Effector CD8-positive, alpha-beta T cell (primary cell): Measurements from ENCODE around the gene NABP1.

ENCODE experiments used
- DNase-seq: peaks from one replicate; lab custom pipeline; 2025; lab: John Stamatoyannopoulos, UW

NABP1 gene

DNA sequence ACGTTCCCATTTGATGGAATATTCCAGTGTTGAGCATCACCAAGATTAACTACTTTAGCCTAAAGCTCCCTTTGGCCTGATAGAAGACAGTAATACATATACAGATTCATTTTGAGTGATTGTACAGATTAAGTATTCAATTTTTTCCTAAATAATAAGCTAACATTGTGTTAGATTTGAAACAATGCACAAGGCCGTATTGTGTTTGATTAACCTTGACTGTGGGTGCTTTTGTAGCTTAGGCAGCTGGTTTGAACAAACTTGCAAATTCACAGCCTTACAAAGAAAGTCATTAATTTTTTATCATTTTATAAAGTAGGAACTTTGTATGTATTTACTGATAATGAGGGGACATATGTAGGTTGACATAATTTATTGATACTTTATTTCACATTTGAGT is 29.6 kb downstream of the NABP1 start:
- DNase-seq, result no peak

DNA sequence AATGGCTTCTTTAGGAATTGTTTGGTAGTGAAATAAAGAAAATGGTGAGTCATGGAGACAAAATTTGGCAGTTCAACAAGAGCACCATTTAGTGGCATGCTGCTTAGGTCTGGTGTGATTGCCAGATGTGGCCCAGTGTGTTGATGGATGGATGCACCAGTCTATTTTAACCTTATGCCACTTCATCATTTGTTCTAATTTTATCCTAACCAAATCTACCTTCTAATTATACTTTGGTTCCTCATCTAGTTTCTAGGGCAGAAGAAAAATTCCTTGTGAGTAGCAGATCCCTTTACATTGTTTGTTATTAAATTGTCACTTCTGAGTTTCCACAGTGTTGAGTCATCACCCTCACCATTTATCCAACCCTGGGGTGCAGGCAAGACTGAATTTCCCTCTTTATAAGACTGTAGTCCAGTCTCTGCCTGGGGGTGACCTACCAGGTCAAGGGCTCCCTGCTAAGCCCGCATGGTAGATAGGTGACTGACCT is 32.5 kb downstream of the NABP1 start:
- DNase-seq, result no peak

DNA sequence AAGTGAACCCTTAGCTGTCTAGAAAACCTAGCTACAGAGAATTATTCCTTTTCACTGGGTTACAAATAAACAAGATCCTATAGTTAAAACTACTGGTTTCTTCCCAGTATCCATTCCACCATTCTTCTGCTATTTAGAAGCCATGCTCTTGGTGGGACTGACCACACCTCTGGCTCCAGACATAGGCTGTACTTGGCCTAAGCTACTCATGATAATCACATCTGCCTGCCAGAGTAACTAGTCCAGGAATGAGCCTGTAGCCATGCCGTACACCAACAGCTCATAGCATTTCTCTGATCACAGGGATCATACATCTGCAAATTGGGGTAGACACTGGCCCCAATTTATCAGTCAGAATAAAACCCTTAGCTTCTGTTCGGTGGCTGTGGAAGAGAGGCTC is 33.7 kb downstream of the NABP1 start:
- DNase-seq, result no peak

DNA sequence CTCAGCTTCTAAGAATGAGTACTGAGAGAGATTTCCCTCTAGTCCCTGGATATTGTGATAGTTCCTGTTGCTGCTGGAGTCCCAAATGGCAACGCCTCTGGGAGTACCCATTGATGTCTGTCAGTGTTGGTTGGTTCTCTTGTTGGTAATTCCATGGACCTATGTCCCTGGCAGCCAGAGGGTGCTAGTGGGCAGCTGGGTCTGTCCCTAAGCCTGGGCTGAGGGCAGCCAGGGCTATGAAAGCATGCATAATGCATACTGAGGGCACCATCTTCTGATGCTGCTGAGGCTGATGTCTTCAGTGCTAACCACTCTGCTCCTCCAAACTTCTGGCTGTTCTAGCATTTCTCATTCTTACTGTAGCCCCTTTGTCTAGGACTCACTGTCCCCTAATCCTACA is 35.9 kb downstream of the NABP1 start:
- DNase-seq, result no peak

DNA sequence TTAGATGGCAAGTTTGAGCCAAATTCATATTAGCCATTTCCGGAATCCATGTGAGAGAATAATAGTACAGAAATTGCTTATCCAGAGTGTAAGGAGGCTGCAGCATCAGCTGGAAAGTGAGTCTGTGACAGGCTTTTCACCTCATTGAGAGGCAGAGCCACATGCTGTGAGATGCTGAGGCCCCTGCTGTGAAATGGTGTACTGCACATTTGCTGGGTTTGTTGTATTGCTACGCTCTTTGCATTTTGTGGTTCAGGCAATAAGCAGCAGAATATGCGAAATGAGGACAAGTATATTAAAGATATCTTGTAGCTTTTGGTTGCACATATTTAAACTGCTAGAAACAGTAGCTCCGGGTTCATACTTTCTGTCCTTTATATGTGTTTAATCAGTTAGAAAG is 37.0 kb downstream of the NABP1 start:
- DNase-seq, result no peak

DNA sequence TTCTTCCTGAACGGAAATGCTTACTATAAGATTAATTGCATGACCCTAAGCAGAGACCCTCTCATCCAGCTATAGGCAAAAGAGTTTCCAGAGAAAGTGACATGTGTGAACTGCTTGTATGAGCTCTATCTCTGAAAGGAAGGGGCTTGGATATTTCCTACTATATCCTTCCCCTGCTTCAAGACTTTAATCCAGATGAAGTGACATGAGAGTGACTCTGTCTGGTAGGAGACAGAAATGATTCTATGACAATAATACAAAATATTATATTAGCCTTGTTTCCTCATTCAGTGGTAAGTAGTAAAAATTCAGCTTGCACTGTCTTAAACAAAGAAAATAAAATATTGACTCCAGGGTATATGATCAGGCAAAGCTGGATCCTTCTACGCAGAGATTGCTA is 37.5 kb downstream of the NABP1 start:
- DNase-seq, result no peak

DNA sequence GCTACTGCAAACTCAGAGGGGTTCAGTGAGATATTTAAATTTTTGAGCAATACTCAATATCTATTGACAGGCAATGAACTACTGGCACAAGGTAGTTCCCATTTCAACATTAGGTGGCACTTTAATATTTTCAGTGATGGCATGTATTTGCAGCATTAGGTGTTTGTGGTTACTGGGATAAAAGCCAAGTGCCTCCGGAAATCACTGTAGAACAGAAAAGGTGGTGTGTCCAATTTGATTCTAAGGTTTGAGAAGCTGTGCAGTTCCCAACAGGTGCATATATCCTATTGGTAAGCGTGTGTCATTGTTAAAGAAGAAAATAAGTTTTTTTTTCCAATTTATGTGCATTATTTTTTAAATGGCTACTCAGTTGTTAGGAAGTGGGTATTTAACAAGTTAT is 41.3 kb downstream of the NABP1 start:
- no peak for DNase-seq

DNA sequence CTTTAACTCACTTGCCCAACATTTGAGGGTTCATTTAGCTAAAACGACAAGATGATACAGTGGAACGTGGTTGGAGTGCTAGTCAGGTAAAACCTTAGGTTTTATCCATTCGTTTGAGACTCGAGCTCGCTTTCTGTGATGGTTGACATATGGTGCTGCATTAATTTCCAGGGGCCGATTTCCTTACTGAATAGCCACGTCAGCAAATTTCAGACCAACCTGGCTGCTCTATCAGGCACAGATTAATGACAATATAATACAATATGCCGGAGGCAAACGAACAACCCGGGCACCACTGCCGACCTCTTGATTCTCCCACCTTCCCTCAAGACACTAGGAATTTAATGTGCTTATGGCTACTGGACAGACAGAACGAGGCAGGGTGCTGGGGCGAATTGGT is 42.0 kb downstream of the NABP1 start:
- DNase-seq, result no peak

DNA sequence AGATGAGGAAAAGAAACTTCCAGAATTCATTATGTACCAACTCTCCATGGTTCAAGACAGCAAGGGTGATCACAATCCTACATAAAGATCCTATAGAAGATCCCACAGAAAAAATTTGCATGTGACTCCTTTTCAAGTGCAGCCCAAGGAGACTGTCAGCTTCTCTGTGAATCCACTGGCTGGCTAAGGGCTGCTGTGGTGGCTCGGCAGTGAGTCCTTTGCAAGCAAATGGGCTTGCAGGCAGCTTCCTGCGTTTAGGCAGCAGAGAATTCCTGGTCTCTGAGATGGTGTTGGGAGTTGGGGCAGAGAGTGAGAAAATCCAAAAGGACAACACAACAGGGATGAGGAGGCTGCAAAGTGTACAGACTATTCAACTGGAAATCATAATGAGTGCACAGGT is 43.4 kb downstream of the NABP1 start:
- no peak for DNase-seq

DNA sequence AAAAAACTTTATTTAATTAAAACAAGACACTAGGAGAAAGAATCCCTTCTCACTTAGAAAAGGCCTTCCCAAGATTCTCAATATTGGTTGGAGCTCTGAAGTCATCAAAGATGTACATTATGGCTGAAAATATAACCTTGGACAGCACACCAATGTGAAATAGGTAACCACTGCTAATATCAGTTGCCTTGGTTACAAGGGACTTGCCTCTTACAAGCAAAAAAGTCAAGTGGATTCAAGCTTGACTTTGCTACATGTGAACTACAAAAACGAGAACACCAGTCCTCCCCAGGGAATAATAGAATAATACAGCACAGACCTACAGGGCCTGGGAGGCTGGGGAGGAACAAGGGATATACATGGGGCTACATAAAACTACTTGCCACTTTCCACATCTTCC is 46.1 kb downstream of the NABP1 start:
- DNase-seq, result no peak

DNA sequence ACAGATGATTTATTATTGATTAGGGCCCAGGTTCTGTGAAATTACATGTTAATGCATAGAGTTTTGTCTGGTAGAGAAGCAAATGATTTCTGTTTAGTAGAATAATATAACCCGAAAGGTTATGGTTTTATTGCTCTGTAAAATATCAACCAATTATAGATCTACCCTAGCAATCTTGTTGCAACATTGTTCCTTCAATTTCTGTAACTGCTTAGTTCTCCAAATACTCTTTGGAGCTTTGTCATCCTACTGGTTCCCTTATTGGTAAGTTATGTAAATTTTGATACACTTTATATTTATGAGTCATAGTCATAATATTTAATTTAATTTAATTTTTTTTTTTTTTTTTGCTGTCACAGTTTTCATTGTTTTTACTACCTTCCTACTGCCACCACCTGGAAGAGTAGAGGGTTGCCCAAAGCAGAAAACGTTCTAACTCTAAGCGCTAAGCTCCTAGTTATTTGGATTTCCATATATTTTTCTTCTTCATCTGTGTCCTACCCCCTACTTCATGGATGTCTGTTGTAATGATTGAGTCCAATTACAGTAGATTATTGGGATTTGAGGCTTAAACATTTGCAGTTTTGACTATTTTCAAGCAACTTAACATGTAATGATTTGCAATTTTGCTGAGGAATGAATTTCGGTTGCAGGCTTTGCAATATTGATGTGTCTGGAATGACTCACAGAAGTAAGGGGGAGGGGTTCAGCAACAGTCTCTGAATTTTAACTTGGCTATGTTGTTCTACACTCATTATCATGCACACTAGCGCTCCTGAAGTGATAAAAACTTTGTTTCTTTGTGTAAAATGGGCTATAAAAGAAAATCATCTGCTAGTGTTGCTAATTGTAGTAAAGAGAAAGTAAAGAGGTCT is 51.1 kb downstream of the NABP1 start:
- DNase-seq, result no peak

DNA sequence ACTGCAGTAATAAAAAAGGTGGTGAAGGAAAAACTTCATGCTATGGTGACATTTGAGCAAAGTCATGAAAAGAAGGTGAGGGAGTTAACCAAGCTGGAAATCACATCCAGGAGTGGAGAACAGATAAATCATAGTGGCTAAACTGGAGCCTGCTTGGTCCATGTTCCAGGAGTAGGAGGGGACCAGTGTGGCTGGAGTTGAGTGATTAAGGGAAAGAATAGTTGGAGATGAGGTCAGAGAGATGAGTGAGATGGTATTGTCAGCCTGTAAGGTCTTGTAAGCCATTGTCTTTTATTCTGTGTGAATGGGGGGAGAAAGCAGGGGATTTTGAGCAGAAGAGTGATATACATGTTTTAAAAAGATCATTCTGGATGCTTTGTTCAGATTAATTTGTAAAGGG is 52.3 kb downstream of the NABP1 start:
- no peak for DNase-seq
